Esophagus mucosa (tissue), 1 donor: ENCODE data around the gene CTDSP1. TPM values are rescaled to one million over a fixed set of nuclear protein-coding genes. Genes with fewer than 3 reads are reported as not detected.
A peak's percentile ranks its signal among the peaks of the same experiment; 100 is the strongest.

ENCODE experiments used
- ATAC-seq: fragments of 200-7000 bp; cut with Tn5 transposase; one replicate; pipeline ENCODE4 v1.9.1; 2020
- total RNA-seq: library from RNA; stranded (reverse); gene quantifications from one replicate; pipeline ENCODE4 v1.2.4, GENCODE V29; 2023
- donor health status: DM: yes; HTN: yes; CAD: no.

CTDSP1 gene
- total RNA-seq, 1 donor from 2014 or later = 64.2 TPM

- peak; percentile 86 for ATAC-seq
These were observed 15.7 kb upstream of the CTDSP1 start for GRCh38 chr2:218383892-218384519.

GRCh38 chr2:218384975-218385374 is 14.7 kb upstream of the CTDSP1 start:
- no peak for ATAC-seq

GRCh38 chr2:218386505-218387368 is 12.9 kb upstream of the CTDSP1 start:
- ATAC-seq = no peak

- peak; percentile 63 for ATAC-seq
These were observed 12.1 kb upstream of the CTDSP1 start for GRCh38 chr2:218387369-218388194.

- no peak for ATAC-seq
These were observed 10.1 kb upstream of the CTDSP1 start for GRCh38 chr2:218389333-218390150.

GRCh38 chr2:218391202-218391601 is 8.5 kb upstream of the CTDSP1 start:
- no peak for ATAC-seq

- ATAC-seq = no peak
These were observed 7.2 kb upstream of the CTDSP1 start for GRCh38 chr2:218392459-218392858.

GRCh38 chr2:218392891-218393462 is 6.7 kb upstream of the CTDSP1 start:
- no peak for ATAC-seq

GRCh38 chr2:218393750-218394290 is 5.8 kb upstream of the CTDSP1 start:
- no peak for ATAC-seq

- ATAC-seq = no peak
These were observed 5.2 kb upstream of the CTDSP1 start for GRCh38 chr2:218394298-218395089.

- no peak for ATAC-seq
These were observed 4.6 kb upstream of the CTDSP1 start for GRCh38 chr2:218395090-218395444.

GRCh38 chr2:218395456-218395825 is 4.2 kb upstream of the CTDSP1 start:
- ATAC-seq = no peak

GRCh38 chr2:218395826-218396687 is 3.6 kb upstream of the CTDSP1 start:
- peak; percentile 74 for ATAC-seq

- ATAC-seq = peak; percentile 11
These were observed 2.8 kb upstream of the CTDSP1 start for GRCh38 chr2:218396688-218397462.

- ATAC-seq = no peak
These were observed 2.2 kb upstream of the CTDSP1 start for GRCh38 chr2:218397463-218397819.

GRCh38 chr2:218397820-218398436 is 1.7 kb upstream of the CTDSP1 start:
- ATAC-seq = peak; percentile 1

- peak; percentile 51 for ATAC-seq
These were observed 954 bp upstream of the CTDSP1 start for GRCh38 chr2:218398437-218399390.
